Neural crest cell (in vitro differentiated cells): ENCODE measurements around the gene IQCB1. TPM values are rescaled to one million over a fixed set of nuclear protein-coding genes. Genes with fewer than 3 reads are reported as not detected.

Experiments
- DNase-seq: peaks from one replicate; pipeline ENCODE4 v3.0.0; 2021; ENCODE audit warnings: low read depth, mixed read lengths, low spot score
- H3K27ac Mint-ChIP-seq: one replicate; pipeline ENCODE4 v1.8.0; 2021; ENCODE audit warnings: mild to moderate bottlenecking, mixed read lengths; ENCODE audit not compliant: unreplicated experiment
- H3K27me3 Mint-ChIP-seq: 2 replicates; pipeline ENCODE4 v1.8.0; 2021; ENCODE audit warnings: low read depth, mild to moderate bottlenecking, mixed read lengths
- H3K36me3 Mint-ChIP-seq: 2 replicates; pipeline ENCODE4 v1.8.0; 2021; ENCODE audit warnings: low read depth, mild to moderate bottlenecking, mixed read lengths
- H3K4me1 Mint-ChIP-seq: 2 replicates; pipeline ENCODE4 v1.8.0; 2021; ENCODE audit warnings: mixed read lengths
- H3K4me3 Mint-ChIP-seq: one replicate; pipeline ENCODE4 v1.8.0; 2021; ENCODE audit warnings: mild to moderate bottlenecking, mixed read lengths
- H3K9me3 Mint-ChIP-seq: 2 replicates; pipeline ENCODE4 v1.8.0; 2021; ENCODE audit warnings: mixed read lengths
- total RNA-seq: library from RNA; stranded (reverse); gene quantifications from 2 replicates; pipeline ENCODE4 v1.2.1, GENCODE V29; 2021
- TF ChIP-seq, protein P1 (sequence below): fragments of 200-600 bp; sonication (generic); conservative IDR thresholded peaks from 2 replicates; pipeline ENCODE4 v1.5.0; 2021; ENCODE audit warnings: antibody characterized with exemption, mild to moderate bottlenecking

IQCB1 gene
- total RNA-seq, 1 donor from 2014 or later, result 47.2 TPM

DNA sequence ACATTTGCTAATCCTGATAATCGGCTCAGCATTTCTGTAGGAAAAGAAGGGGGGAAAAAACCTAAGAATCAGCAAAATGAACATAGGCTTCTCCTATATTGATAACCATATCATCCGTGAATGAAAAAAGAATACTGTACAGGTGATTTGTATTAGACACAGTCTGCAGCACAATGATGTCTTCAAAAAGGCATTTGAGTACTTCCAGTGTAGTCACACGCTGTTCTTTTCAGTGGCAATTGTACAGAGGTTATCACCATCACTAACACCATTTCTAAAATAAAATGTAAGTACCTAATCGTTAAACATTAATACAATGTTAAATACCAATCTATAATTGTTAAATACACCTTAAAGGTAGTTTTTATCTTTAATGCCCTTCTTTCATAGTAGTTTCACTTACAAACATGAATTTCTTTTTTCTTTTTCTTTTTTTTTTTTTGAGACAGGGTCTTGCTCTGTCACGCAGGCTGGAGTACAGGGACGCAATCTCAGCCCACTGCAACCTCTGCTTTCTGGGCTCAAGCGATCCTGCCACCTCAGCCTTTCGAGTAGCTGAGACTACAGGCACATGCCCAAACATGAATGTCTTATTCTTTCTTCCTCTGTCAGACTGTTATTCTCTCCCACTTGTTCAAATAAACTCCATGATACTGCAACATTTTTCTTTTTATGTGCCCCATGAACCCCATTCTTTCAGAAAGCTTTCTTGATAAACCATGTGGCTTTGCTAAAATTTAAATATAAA, 103.7 kb downstream of the IQCB1 start:
- no peak for DNase-seq
- Mint-ChIP-seq H3K9me3 (no peaks in the 10 kb centered on the region), H3K4me1 (peaks cover 8% of the 10 kb centered on the region), H3K4me3 (no peak overlapping the region), H3K27ac (peak overlapping the region; percentile 41), H3K36me3 (peaks cover 3% of the 10 kb centered on the region), H3K27me3 (no peaks in the 10 kb centered on the region)
- TF ChIP-seq, protein P1, sequence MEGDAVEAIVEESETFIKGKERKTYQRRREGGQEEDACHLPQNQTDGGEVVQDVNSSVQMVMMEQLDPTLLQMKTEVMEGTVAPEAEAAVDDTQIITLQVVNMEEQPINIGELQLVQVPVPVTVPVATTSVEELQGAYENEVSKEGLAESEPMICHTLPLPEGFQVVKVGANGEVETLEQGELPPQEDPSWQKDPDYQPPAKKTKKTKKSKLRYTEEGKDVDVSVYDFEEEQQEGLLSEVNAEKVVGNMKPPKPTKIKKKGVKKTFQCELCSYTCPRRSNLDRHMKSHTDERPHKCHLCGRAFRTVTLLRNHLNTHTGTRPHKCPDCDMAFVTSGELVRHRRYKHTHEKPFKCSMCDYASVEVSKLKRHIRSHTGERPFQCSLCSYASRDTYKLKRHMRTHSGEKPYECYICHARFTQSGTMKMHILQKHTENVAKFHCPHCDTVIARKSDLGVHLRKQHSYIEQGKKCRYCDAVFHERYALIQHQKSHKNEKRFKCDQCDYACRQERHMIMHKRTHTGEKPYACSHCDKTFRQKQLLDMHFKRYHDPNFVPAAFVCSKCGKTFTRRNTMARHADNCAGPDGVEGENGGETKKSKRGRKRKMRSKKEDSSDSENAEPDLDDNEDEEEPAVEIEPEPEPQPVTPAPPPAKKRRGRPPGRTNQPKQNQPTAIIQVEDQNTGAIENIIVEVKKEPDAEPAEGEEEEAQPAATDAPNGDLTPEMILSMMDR, result no peak

DNA sequence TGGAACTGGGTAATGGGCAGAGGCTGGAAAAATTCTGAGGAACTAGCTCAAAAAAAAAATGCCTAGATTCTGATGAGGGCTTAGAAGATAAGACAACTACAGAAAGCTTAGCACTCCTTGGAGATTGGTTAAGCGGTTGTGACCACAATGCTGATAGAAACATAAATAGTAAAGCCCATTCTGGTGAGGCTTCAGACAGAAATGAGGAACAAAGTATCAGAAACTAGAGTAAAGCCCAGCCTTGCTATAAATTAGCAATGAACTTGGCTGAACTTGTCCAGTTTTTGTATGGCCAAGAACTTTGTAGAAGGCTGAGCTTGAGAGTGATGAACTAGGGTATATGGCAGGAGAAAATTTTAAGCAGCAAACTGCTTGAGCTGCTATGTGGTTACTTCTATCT, 110.7 kb downstream of the IQCB1 start:
- Mint-ChIP-seq H3K9me3 (no peaks in the 10 kb centered on the region), H3K27ac (no peak overlapping the region), H3K27me3 (no peaks in the 10 kb centered on the region), H3K36me3 (peaks cover 21% of the 10 kb centered on the region), H3K4me1 (no peaks in the 10 kb centered on the region), H3K4me3 (no peak overlapping the region)
- DNase-seq, result no peak
- TF ChIP-seq, protein P1, result no peak

DNA sequence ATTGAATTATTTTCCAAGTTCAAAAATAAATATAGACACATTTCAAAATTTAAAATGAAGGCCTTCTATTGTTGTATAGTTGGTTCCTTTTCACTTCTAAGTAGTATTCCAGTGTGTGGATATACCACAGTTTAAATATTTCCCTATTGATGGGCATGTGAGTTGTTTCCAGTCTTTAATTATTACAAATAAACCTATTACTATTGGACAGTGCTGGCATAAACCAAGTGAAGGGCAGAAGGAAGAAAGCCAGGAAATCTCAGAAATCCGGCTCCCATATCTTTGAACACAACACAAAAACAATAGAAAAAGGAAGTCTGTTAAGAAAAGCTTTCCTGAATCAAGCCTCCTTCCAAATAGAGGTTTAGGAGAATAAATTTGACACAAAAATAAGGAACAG, 111.4 kb downstream of the IQCB1 start:
- Mint-ChIP-seq H3K27me3 (no peaks in the 10 kb centered on the region), H3K36me3 (peaks cover 20% of the 10 kb centered on the region)

DNA sequence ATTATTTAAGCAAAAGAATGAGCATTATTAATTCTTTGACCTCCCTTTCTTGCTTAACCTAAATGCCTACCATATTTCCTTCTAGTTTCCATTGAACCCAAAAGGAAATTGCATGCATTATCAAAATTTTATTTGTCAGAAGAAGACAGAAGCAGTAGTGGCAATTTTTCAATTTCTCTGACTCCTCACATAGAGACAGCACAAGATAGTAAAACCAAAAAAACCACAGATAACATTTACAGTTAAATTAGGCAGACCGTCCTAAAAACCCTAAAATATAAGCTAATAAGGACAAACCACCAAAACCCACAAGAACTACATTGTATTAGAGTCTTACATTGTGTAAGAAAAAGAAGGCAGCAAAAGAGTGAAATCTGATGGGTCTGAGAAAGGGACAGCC, 112.4 kb downstream of the IQCB1 start:
- Mint-ChIP-seq H3K27ac (no peak overlapping the region), H3K27me3 (no peaks in the 10 kb centered on the region), H3K36me3 (peaks cover 23% of the 10 kb centered on the region), H3K4me1 (no peaks in the 10 kb centered on the region), H3K9me3 (no peaks in the 10 kb centered on the region), H3K4me3 (no peak overlapping the region)
- DNase-seq, result no peak
- TF ChIP-seq, protein P1, result no peak

More for the DNA sequence above, 111.4 kb downstream of the IQCB1 start:
- Mint-ChIP-seq H3K4me3 (no peak overlapping the region), H3K4me1 (no peaks in the 10 kb centered on the region), H3K27ac (no peak overlapping the region), H3K9me3 (no peaks in the 10 kb centered on the region)
- no peak for DNase-seq
- TF ChIP-seq, protein P1, result no peak

DNA sequence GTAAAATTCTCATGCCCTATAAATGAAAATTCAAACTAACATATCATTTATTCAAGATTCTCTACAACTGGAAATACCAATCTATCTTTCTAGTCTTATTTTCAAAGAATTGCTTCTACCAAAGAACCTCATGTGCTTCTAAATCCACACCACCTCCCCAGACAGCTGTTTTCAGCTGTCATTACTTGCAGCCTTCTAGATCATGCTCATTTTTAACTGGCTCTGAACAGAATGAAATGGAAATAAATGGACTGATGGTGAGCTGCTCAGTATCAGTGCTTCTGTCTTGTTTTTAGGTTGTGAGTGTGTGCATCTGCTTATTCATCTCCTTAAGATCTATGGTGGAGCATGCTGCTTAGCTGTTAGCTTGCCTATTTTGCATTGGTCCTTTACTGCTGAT, 114.7 kb downstream of the IQCB1 start:
- Mint-ChIP-seq H3K4me1 (no peaks in the 10 kb centered on the region), H3K9me3 (no peaks in the 10 kb centered on the region), H3K4me3 (no peak overlapping the region), H3K27me3 (no peaks in the 10 kb centered on the region), H3K36me3 (peaks cover 28% of the 10 kb centered on the region), H3K27ac (no peak overlapping the region)
- no peak for DNase-seq
- TF ChIP-seq, protein P1, result no peak

Other genes with a start within 250 kb of the IQCB1 start
- gene FBXO40, start 241.7 kb downstream of the IQCB1 start, total RNA-seq, result not detected in 2 replicates
- 0.45 and 0.54 TPM in 2 replicates for gene HCLS1, start 174.2 kb downstream of the IQCB1 start, total RNA-seq
- gene GOLGB1, start 85.3 kb downstream of the IQCB1 start, total RNA-seq, result 31.4 and 33.2 TPM in 2 replicates
- gene EAF2, start 149 bp upstream of the IQCB1 start, total RNA-seq, result 4.0 and 4.2 TPM in 2 replicates
- 1.2 and 1.4 TPM in 2 replicates for gene SLC15A2, start 59.3 kb upstream of the IQCB1 start, total RNA-seq
- not detected in 2 replicates for gene ILDR1, start 187.2 kb upstream of the IQCB1 start, total RNA-seq
- not detected in 2 replicates for gene CD86, start 220.3 kb upstream of the IQCB1 start, total RNA-seq